Measurements from ENCODE around the gene DGKB. TPM values are rescaled to one million over a fixed set of nuclear protein-coding genes. Genes with fewer than 3 reads are reported as not detected.

The DGKB gene
- total and polyA plus RNA-seq, 2 of the 8 experiments (the other 6 are each of a cell fraction or from before 2014, with no cell fraction given), result 1.9 to 2.6 TPM

GRCh38 chr7:14480281-14480680, 422.3 kb downstream of the DGKB start:
- Histone ChIP-seq H4K5ac (ENCODE audit: insufficient read length, low read depth, low read length) (no peak overlapping the region), H2AFZ (ENCODE audit: low read length) (no peak overlapping the region)

More at GRCh38 chr7:14480281-14480680, 422.3 kb downstream of the DGKB start:
- H3K4me3 ChIP-seq (ENCODE audit: extremely low read depth in 1 of 4, insufficient read depth in 2 of 4, low read depth in 3 of 4, low read length in 4 of 4), result no peak overlapping the region
- no peaks in the 10 kb centered on the region for H3K36me3 ChIP-seq (ENCODE audit: control insufficient read depth in 2 of 4, insufficient read depth in 4 of 4, low read length in 3 of 4)
- H3K9me3 ChIP-seq (ENCODE audit: insufficient read depth in 2 of 2, low read depth in 1 of 2, low read length in 1 of 2), result no peaks in the 10 kb centered on the region
- H2BK15ac ChIP-seq (ENCODE audit: low read length), result no peak overlapping the region
- no peaks in the 10 kb centered on the region for H3K4me1 ChIP-seq (replicated peaks in 1 of 4; ENCODE audit: control insufficient read depth in 3 of 4, insufficient read depth in 4 of 4, low read length in 3 of 4)
- FAIRE-seq (no peak), DNase-seq (ENCODE audit: low read depth in 1 of 2, low spot score in 2 of 2) (no peak)
- H2BK12ac ChIP-seq (ENCODE audit: low read depth, low read length), result no peak overlapping the region
- H3K23ac ChIP-seq (ENCODE audit: insufficient read length), result no peak overlapping the region
- 85% methylated on average over 1 of the region's 1 CpG; no CpG with 5 or more reads in 1 of the 2 experiments for WGBS, 2 experiments (ENCODE audit: extremely low coverage in 1 of 2, insufficient coverage in 1 of 2, insufficient read length in 1 of 2, insufficient replicate concordance in 2 of 2, low coverage in 1 of 2, low lambda C conversion rate in 2 of 2, missing lambda C conversion rate in 1 of 2)
- no peak overlapping the region for H4K91ac ChIP-seq (replicated peaks; ENCODE audit: insufficient read length, low read length)
- no peak overlapping the region for H3K18ac ChIP-seq (ENCODE audit: extremely low read depth, low read length)
- H2AK5ac ChIP-seq (ENCODE audit: low read depth, low read length), result no peak overlapping the region
- ChIA-PET POLR2A (ENCODE audit: partially characterized antibody) (interaction anchor here (0.6 kb wide), 1 partner anchor 321 kb away, joined by 3 read pairs; no protein-coding TSS in a partner anchor), CTCF (ENCODE audit: partially characterized antibody) (no interaction called here)
- H3K79me1 ChIP-seq (ENCODE audit: low read depth, low read length), result no peaks in the 10 kb centered on the region
- no peak overlapping the region for H2BK20ac ChIP-seq (ENCODE audit: low read length)
- no peak overlapping the region for H4K8ac ChIP-seq (ENCODE audit: extremely low read depth, insufficient read depth, low read length)
- H3K14ac ChIP-seq (ENCODE audit: insufficient read length), result no peak overlapping the region
- TF ChIP-seq GABPA (IDR thresholded peaks at IDR 0.05; ENCODE audit: borderline replicate concordance, insufficient read depth, low read length), result no peak
- no peak for TF ChIP-seq SRF (IDR thresholded peaks at IDR 0.05; ENCODE audit: low read depth, low read length)
- H3K4ac ChIP-seq (replicated peaks; ENCODE audit: insufficient read length, low read depth, low read length), result no peak overlapping the region
- H3K27me3 ChIP-seq (replicated peaks in 1 of 4; ENCODE audit: control insufficient read depth in 3 of 4, extremely low read depth in 1 of 4, insufficient read depth in 3 of 4, low read length in 3 of 4), result no peaks in the 10 kb centered on the region
- H3K56ac ChIP-seq (replicated peaks; ENCODE audit: insufficient read length, low read depth, low read length), result no peak overlapping the region
- no peaks in the 10 kb centered on the region for H4K20me1 ChIP-seq (replicated peaks in 1 of 2; ENCODE audit: control insufficient read depth in 1 of 2, insufficient read depth in 2 of 2, low read length in 2 of 2)
- H3K4me2 ChIP-seq (ENCODE audit: insufficient read depth in 1 of 2, low read depth in 2 of 2, low read length in 2 of 2), result no peak overlapping the region
- H3K79me2 ChIP-seq (ENCODE audit: control insufficient read depth in 1 of 2, insufficient read depth in 2 of 2, low read length in 2 of 2), result no peaks in the 10 kb centered on the region
- no peak overlapping the region for H2BK120ac ChIP-seq (replicated peaks; ENCODE audit: low read depth, low read length)
- no peak overlapping the region for H3K9ac ChIP-seq (replicated peaks in 1 of 4; ENCODE audit: extremely low read depth in 1 of 4, low read depth in 3 of 4, low read length in 3 of 4)
- H2BK5ac ChIP-seq (ENCODE audit: low read depth, low read length), result no peak overlapping the region
- H3K23me2 ChIP-seq (ENCODE audit: low read depth, low read length), result no peaks in the 10 kb centered on the region
- no peak overlapping the region for H3K27ac ChIP-seq (ENCODE audit: low read depth, low read length)

Data from H1 (cell line).